22Rv1 (cell line): Measurements from ENCODE around the gene PWWP3B.

ENCODE experiments used
- H3K27ac ChIP-seq: fragments of 450-650 bp; 2 replicates; pipeline ENCODE4 v1.5.1; 2017
- CTCF ChIP-seq: fragments of 450-650 bp; IDR thresholded peaks from 2 replicates; pipeline ENCODE4 v1.5.1; 2017; ENCODE audit warnings: mild to moderate bottlenecking
- ZFX ChIP-seq: fragments of 450-650 bp; IDR thresholded peaks from 2 replicates; pipeline ENCODE4 v1.6.1; 2017; ENCODE audit warnings: antibody characterized with exemption, borderline replicate concordance

The PWWP3B gene

GRCh38 chrX:106168107-106168506 is at the start of gene PWWP3B:
Gene PWWP3B (plus strand): TSS chrX:106168305. CDS start chrX:106205433, 37,128 bp downstream.
- no peak within 1 kb of the TSS for H3K27ac ChIP-seq
- TF ChIP-seq CTCF (no peak), ZFX (no peak)

- no peak overlapping the region for H3K27ac ChIP-seq
- TF ChIP-seq CTCF, result no peak
- TF ChIP-seq ZFX, result no peak
Measured at GRCh38 chrX:106139048-106139447, 29.1 kb upstream of the PWWP3B start.

GRCh38 chrX:106144755-106145639 is 23.1 kb upstream of the PWWP3B start:
- TF ChIP-seq CTCF (no peak), ZFX (no peak)
- no peak overlapping the region for H3K27ac ChIP-seq

- TF ChIP-seq CTCF, result no peak
- no peak for TF ChIP-seq ZFX
- no peak overlapping the region for H3K27ac ChIP-seq
Measured at GRCh38 chrX:106150701-106151100, 17.4 kb upstream of the PWWP3B start.

GRCh38 chrX:106159861-106160282 is 8.2 kb upstream of the PWWP3B start:
- TF ChIP-seq CTCF (no peak), ZFX (no peak)
- H3K27ac ChIP-seq, result no peak overlapping the region

GRCh38 chrX:106170318-106170717 is 2.2 kb downstream of the PWWP3B start:
- no peak overlapping the region for H3K27ac ChIP-seq
- TF ChIP-seq ZFX, result no peak
- peak; percentile 58 for TF ChIP-seq CTCF

GRCh38 chrX:106171293-106171820 is 3.3 kb downstream of the PWWP3B start:
- no peak overlapping the region for H3K27ac ChIP-seq
- TF ChIP-seq CTCF (no peak), ZFX (no peak)
